ENCODE measurements around the gene CRYBG1.

Gene CRYBG1

DNA sequence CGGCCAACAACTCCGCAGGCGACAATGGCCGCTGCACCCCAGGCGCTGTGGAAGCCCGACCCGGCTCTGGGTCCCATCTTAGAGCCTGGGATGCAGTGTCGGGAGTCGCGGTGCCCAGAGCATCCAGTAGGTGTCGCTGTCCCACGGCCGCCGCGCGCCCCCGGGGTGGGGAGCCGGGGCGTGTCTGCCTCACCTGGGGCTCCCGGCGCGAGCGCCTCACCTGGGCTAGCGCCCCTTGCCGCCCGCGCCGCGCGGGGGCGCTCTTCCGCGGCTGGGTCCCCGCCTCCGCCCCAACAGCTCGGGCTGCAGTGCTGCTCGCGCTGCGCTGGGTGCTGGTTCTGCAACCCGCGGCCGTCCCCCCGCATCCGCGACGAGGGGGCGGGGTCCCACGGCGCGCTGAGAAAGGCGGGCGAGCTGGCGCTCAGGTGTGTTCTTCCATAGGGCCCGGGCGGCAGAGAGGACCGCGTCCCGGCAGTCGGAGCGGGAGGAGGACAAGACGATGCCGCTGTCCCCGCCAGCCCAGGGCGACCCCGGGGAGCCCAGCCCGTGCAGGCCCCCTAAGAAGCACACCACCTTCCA lies at the start of gene CRYBG1:
TSS of gene CRYBG1 (plus strand) at position 308 of the 579 bp plus-strand sequence. CDS start at position 500, 192 bp downstream.
- DNase-seq = peak; percentile 38

- DNase-seq = no peak
Measured at GRCh38 chr6:106315765-106316374, 44.6 kb upstream of the CRYBG1 start.

GRCh38 chr6:106316375-106316766 lies 44.1 kb upstream of the CRYBG1 start:
- no peak for DNase-seq

DNA sequence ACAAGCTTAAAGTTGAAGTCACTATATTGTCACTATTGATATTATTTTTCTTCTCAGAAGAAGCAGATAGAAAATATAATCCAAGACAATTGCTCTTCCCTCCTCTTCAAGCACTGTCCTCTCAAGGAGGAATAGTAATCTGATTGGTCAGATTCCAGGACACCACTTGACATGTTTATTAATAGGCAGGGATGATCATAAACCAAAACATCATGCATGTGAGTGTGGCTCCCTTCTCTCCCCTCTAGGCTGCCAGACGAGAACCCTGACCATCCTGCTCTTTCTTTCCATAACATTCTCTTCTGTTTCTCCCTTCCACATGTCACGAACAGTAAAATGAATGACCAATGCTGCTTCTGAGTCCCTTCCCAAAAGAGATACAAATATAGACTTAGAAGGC lies 42.5 kb upstream of the CRYBG1 start:
- no peak for DNase-seq

GRCh38 chr6:106318851-106319250 lies 41.7 kb upstream of the CRYBG1 start:
- no peak for DNase-seq

GRCh38 chr6:106321940-106322339 lies 38.6 kb upstream of the CRYBG1 start:
- DNase-seq = no peak

DNA sequence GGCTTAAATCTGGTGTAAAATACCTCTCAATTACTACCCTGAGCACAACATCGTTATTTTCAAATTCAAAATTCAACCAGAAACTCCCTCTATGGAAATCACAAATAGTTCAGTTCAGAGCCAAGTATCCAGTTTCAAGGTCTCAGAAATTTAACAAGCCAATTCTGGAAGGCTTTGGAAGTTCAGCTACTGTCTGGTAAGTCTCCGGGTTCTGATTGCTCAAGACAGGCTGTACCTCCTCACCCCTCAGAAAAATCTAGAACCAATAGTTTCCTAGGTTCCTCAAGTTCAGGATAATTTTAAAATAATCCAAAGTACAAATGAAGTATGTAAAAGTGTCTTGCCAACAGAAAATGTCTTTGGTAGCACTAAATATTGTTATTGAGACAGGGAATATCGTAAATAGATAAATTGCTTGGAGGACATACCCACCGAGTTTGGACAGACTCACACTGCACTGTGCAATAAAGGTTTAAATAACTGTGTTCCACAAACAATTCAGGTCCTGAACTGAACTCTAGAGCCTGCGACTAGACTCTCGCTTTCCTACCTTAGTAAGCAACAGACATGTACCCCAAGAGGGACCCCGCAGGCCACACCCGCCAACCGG lies 35.7 kb upstream of the CRYBG1 start:
- no peak for DNase-seq

GRCh38 chr6:106325336-106326178 lies 35.0 kb upstream of the CRYBG1 start, which contains the start of gene ATG5:
Gene ATG5, minus strand, starts transcription at chr6:106325760. Its CDS starts 9,552 bp downstream, at chr6:106316208.
- DNase-seq = peak; percentile 88

- peak; percentile 33 for DNase-seq
Measured at GRCh38 chr6:106334646-106335448, 25.7 kb upstream of the CRYBG1 start.

GRCh38 chr6:106339334-106340029 lies 21.0 kb upstream of the CRYBG1 start:
- peak; percentile 62 for DNase-seq

DNA sequence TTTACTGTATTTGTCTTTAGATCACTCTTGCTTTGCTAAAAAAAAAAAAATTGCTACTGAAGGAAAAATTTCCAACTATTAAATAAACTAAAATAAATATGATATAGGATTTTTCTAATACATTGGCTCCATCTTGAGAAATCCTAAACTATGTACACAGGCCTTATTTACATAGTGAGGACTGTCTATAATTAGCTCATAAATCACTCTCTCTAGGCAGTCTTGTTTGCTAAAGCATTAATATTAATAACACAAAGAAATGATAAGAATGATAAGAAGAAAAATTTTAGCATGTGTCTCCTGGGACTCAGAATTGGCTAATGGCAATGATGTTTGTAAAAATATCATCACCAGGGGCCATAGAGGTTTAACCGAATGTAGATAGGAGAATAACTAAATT lies 13.3 kb upstream of the CRYBG1 start:
- DNase-seq = no peak

DNA sequence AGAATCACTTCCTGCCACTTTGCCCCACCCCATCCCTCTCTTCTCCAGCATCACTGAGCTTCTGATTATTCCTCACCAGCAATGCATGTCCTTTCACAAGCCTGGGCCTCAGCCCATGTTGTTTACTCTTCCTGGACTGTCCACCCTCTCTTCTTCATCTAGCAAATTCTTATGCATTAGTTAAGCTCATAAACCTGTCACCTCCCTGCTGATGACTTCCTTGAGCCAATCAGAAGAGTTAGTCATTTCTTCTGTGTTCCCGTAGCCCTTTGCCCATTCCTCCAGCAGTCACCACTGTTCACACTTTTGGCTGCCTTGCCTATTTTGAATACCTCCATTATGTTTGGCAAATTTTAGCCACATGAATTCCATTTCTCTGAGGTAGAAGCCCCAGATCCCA lies 4.1 kb upstream of the CRYBG1 start:
- no peak for DNase-seq

DNA sequence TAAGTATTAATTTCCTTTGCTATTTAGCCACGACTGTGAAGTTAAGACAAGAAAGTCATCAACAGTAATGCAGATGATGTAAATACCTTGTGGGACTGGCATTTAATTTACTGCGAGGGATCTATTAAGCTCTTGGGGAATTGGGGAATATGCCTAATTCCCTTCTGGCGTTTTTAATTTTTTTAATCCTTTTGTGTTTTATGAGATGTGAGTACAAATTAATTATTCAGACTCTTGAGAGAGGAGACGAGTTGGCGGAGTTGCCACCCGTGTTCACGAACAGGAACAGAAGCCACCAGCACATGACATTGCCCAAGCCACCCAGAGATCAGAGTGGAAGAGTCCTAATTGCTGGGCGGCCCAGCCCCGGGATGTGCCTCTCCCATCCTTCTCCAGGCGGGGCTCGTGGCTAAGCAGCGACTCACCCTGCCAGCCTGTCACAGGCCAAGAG lies 533 bp upstream of the CRYBG1 start:
- no peak for DNase-seq

GRCh38 chr6:106360989-106361430 lies 493 bp downstream of the CRYBG1 start:
- DNase-seq = no peak

DNA sequence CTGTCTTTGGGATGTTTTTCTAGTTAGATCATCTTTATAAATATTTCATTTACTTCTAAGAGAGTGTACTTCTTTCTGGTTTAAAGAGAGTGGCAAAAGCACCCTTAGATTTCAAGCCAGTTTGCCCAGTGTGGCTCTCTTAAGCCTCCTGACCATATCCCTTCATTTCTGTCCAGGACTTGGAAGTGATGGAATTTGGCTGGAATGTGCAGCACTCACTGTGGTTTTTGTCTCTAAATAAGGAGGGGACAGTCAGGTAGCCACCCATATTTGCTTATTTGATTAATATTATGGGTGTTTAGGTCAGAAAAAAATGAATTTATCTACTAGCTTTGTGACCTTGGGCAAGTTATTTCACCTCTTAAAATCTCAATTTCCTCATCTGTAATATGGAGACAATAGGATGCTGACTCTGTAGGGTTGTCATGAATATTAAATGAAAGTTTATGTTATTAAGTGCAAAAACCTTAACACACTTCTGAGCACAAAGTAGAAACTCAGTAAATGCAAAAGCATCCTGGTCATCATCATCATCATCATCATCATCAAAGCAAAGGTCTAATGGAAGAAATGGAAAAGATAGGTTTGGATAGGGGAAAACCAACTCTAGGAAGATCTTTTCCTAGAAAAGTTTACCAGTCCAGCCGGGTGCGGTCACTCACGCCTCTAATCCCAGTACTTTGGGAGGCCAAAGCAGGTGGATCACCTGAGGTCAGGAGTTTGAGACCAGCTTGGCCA lies 3.1 kb downstream of the CRYBG1 start:
- no peak for DNase-seq

DNA sequence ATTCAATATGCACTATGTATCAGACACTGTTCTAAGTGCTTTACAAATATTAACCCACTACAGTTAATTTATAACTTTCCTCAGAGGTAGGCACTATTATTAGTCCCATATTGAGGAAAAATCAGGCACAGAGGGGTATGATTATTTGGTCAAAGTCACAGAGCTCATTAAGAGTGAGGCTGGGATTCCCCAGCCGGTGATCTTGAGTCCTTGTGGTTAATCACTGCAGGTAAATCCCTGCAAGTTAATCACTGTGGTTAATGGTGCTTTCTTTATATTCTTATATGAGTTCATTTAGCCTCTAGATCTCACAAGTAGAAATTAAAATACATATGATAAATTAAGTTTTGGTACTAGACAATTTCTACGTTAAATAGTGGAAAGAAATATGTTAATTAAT lies 9.2 kb downstream of the CRYBG1 start:
- DNase-seq = no peak

DNA sequence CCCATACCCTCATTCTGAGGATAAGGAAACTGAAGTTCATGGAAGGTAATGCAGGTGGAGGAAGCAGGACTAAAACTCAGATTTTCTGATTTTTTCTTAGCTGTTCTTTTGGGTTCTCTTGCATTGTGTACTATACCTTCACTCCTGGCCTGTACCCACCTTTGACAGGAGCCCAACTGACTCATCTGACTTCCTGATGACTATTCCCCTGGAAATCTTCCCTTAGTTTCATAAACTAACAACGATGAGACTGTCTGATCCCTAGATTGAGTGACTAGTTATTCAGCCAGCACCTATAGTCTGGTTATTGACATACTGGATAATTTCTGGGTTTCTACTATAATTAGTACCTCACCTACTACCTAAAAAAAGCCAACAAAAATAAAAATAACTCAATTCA lies 10.1 kb downstream of the CRYBG1 start:
- no peak for DNase-seq

GRCh38 chr6:106372838-106373501 lies 12.5 kb downstream of the CRYBG1 start:
- no peak for DNase-seq

GRCh38 chr6:106373502-106374239 lies 13.2 kb downstream of the CRYBG1 start:
- DNase-seq = no peak

GRCh38 chr6:106377061-106377540 lies 16.6 kb downstream of the CRYBG1 start:
- DNase-seq = no peak

All from NCI-H1694 treated with DMSO at 0.1 percent for 48 hours (cell line).